ENCODE data around the gene FHIT.

GRCh38 chr3:59995563-59995962, 1255.7 kb downstream of the FHIT start:
- TF ChIP-seq POLR2A (IDR thresholded peaks at IDR 0.05; ENCODE audit: low read length) = no peak
- no peak for TF ChIP-seq GATA1 (IDR thresholded peaks at IDR 0.05; ENCODE audit: low read depth, low read length)

All from erythroblast (primary cell).